Measurements from ENCODE around the gene SLC14A1. TPM values are rescaled to one million over a fixed set of nuclear protein-coding genes. Genes with fewer than 3 reads are reported as not detected.

SLC14A1 gene
- total and polyA plus RNA-seq, 2 experiments from 2014 or later: 0.21 to 0.53 TPM

- Histone ChIP-seq H3K9me2 (ENCODE audit: insufficient read depth) (peaks cover 8% of the 10 kb centered on the region; the same call in 1 of the 2 replicates), H3K27ac (ENCODE audit: low read depth) (peak overlapping the region; percentile 18; the same call in 1 of the 2 replicates), H3K4me1 (ENCODE audit: insufficient read depth) (peaks cover 6% of the 10 kb centered on the region), H2AFZ (peak overlapping the region; percentile 81; the same call in 1 of the 2 replicates), H3K27me3 (ENCODE audit: insufficient read depth) (no peaks in the 10 kb centered on the region), H3K36me3 (ENCODE audit: insufficient read depth) (no peaks in the 10 kb centered on the region), H3F3A (replicated peaks; ENCODE audit: low read depth) (no peaks in the 10 kb centered on the region), H3K4me2 (peak overlapping the region; percentile 19; the same call in 1 of the 2 replicates), H4K20me1 (replicated peaks; ENCODE audit: insufficient read depth) (no peaks in the 10 kb centered on the region), H3K4me3 (no peak overlapping the region), H3K79me2 (replicated peaks; ENCODE audit: insufficient read depth) (no peaks in the 10 kb centered on the region)
- no peak for TF ChIP-seq POLR2AphosphoS5 (IDR thresholded peaks at IDR 0.05; ENCODE audit: low read depth)
- TF ChIP-seq ZNF462 (CRISPR knock-in tag; IDR thresholded peaks at IDR 0.05): peak; percentile 78
- Mint-ChIP-seq H3K27ac (no peak overlapping the region), H3K4me3 (no peak overlapping the region), H3K9me3 (no peaks in the 10 kb centered on the region; the same call in 1 of the 3 replicates), H3K4me1 (peaks cover 15% of the 10 kb centered on the region), H3K27me3 (ENCODE audit: insufficient read depth, low read depth, poor library complexity) (peaks cover 8% of the 10 kb centered on the region), H3K36me3 (ENCODE audit: low read depth) (no peaks in the 10 kb centered on the region)
- DNase-seq (ENCODE audit: low spot score) (peak; percentile 71), ATAC-seq (peak; percentile 95)
Measured at GRCh38 chr18:45783097-45784075, 59.4 kb downstream of the SLC14A1 start.

GRCh38 chr18:45785134-45785533 is 61.2 kb downstream of the SLC14A1 start:
- Histone ChIP-seq H3F3A (replicated peaks; ENCODE audit: low read depth) (no peaks in the 10 kb centered on the region), H3K36me3 (ENCODE audit: insufficient read depth) (no peaks in the 10 kb centered on the region), H3K4me1 (ENCODE audit: insufficient read depth) (peaks cover 6% of the 10 kb centered on the region), H2AFZ (no peak overlapping the region), H3K9me2 (ENCODE audit: insufficient read depth) (peaks cover 4% of the 10 kb centered on the region; the same call in 1 of the 2 replicates), H3K4me3 (no peak overlapping the region), H3K27ac (ENCODE audit: low read depth) (no peak overlapping the region), H4K20me1 (replicated peaks; ENCODE audit: insufficient read depth) (no peaks in the 10 kb centered on the region), H3K4me2 (no peak overlapping the region), H3K27me3 (ENCODE audit: insufficient read depth) (no peaks in the 10 kb centered on the region), H3K79me2 (replicated peaks; ENCODE audit: insufficient read depth) (no peaks in the 10 kb centered on the region)
- no peak for ATAC-seq
- no peak for DNase-seq (ENCODE audit: low spot score)
- TF ChIP-seq POLR2AphosphoS5 (IDR thresholded peaks at IDR 0.05; ENCODE audit: low read depth): no peak
- TF ChIP-seq CREB1 (CRISPR knock-in tag; IDR thresholded peaks at IDR 0.05; ENCODE audit: low read depth): no peak
- TF ChIP-seq STAT1 (IDR thresholded peaks at IDR 0.05; ENCODE audit: unreplicated experiment): no peak
- TF ChIP-seq ETS1 (IDR thresholded peaks at IDR 0.05): no peak
- TF ChIP-seq EZH2phosphoT487 (IDR thresholded peaks at IDR 0.05; ENCODE audit: unreplicated experiment): no peak
- H3K4me3 Mint-ChIP-seq: no peak overlapping the region
- no peaks in the 10 kb centered on the region for H3K9me3 Mint-ChIP-seq
- H3K27ac Mint-ChIP-seq: 0 out of 2 replicates have a peak overlapping the region, but pooled peaks have one; percentile 4
- no peaks in the 10 kb centered on the region for H3K36me3 Mint-ChIP-seq (ENCODE audit: low read depth)
- H3K27me3 Mint-ChIP-seq (ENCODE audit: insufficient read depth, low read depth, poor library complexity): peaks cover 8% of the 10 kb centered on the region
- H3K4me1 Mint-ChIP-seq: peaks cover 15% of the 10 kb centered on the region

Data from GM23338 (cell line).